ENCODE results near the gene MAGEA4. TPM values are rescaled to one million over a fixed set of nuclear protein-coding genes. Genes with fewer than 3 reads are reported as not detected.

Gene MAGEA4
- total RNA-seq, 1 donor from 2014 or later = not detected

DNA sequence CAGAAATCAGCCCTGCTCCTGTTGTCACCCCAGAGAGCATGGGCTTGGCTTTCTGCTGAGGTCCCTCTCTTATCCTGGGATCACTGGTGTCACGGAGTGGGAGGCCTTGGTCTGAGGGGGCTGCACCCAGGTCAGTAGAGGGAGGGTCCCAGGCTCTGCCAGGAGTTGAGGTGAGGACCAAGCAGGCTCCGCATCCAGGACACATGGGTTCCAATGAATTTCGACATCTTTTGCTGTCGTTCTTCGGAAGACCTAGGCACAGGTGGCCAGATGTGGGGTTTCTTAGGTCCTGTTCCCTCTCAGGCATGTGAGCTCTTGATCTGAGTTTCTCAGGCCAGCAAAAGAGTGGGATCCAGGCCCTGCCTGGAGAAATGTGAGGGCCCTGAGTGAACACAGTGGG is 10.0 kb downstream of the MAGEA4 start:
- peak; percentile 65 for DNase-seq (ENCODE audit: low spot score)

DNA sequence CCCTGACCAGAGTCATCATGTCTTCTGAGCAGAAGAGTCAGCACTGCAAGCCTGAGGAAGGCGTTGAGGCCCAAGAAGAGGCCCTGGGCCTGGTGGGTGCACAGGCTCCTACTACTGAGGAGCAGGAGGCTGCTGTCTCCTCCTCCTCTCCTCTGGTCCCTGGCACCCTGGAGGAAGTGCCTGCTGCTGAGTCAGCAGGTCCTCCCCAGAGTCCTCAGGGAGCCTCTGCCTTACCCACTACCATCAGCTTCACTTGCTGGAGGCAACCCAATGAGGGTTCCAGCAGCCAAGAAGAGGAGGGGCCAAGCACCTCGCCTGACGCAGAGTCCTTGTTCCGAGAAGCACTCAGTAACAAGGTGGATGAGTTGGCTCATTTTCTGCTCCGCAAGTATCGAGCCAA is 11.0 kb downstream of the MAGEA4 start:
- DNase-seq (ENCODE audit: low spot score) = no peak

DNA sequence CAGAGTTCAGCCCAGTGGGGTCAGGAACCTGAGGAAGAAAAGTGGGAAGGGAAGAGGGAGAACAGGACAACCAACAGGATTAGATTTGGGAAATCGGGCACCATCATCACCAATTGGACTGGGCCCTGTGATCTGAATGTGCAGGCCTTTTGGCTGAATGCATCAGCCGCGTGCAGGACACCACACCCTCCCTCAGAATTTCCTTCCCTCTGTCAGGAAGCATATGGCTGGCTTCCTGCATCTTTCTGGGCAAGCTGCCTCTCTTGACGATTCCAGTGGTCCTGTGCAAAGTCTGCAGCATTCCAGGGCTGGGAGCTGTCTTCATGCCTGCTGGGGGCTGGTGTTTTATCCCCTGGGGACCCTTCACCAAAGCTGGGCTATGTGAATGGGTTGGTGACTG is 16.4 kb downstream of the MAGEA4 start:
- DNase-seq (ENCODE audit: low spot score) = no peak

DNA sequence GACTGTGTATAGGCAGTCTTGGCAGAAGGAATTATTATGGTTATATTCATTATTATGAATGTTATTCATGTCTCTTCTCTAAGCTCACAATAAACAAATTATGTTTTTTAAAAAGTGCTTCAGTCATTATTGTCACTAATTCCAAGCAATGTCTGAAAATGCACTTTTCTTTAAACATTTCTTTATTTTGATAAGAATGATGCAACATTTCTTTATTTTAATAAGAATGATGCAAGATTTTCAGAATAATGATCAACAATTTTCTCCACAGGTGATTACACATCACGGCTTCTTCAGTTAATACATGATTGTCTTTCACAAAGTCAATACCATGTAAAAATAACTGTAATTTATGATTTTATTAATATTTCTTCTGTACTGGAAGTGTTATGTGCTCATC is 22.7 kb downstream of the MAGEA4 start:
- DNase-seq (ENCODE audit: low spot score) = no peak

DNA sequence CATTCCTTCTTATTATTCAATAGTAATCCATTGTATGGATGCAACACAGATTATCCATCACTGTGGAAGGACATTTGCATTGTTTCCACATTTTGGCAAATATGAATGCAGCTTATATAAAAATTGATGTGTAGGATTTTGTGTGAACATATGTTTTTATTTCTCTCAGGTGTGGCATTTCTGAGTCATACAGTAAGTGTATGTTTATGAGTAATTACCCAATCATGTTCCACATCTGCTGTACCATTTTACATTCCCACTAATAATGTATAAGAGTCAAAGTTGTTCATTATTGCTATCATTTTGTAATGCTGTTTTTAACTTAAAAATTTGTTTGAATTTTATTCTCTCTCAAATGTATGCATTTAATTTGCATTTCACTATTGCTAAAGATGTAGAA is 25.5 kb downstream of the MAGEA4 start:
- no peak for DNase-seq (ENCODE audit: low spot score)

DNA sequence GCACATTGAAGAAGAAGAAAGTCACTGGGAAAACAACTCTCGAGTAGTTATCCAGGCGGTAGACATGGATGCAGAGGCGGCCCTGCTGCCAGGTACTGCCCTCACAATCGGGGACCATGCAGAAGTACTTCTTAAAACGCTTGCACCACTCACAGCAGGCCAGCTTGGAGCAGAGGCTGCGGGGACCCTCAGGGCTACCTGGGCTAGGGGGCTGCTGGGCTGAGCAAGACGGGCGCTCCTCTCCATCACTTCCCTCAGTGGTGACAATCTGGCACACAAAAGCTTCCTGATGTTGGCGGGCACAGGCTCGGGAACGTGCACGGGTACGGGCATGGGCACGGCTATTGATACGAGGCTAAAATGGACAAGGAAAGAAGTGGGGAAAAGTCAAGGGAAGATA is 42.0 kb downstream of the MAGEA4 start:
- DNase-seq (ENCODE audit: low spot score) = no peak

DNA sequence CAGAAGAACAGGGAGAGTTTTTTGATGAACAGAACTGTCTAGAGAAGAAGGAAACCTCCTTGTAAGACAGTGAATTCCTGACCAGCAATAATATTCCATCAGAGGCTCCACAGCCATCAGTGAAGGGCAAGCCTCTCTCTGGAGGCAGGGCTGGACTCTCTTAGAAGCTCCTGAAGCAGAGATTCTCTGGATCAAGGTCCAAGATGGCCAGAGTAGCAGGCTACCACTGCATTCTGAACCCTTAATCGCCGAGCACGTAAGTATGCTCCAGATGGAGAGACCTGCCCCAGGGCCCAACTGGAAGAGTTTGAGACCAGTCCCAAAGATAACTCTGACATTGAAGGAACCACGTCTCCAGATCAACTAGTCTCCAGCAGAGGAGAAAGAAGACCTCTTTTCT is 45.4 kb downstream of the MAGEA4 start:
- no peak for DNase-seq (ENCODE audit: low spot score)

DNA sequence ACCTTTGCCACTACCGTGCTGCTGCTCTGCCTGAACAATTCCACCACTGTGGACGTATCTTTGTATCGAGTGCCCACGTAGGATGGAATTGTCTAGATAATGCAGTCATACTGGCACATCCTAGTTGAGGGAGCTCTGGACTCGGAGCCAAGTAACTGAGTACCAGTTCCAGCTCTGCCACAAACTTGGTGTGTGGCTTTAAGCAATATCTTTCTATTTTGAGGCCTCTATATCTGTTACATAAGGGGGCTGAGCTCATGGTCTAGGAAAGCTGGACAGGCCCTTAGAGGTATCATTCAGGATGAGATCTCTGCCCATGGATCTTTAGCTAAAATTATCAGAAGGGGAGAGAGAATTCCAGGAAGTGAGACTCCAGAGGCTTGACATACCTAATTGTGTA is 49.3 kb downstream of the MAGEA4 start:
- DNase-seq (ENCODE audit: low spot score) = no peak

DNA sequence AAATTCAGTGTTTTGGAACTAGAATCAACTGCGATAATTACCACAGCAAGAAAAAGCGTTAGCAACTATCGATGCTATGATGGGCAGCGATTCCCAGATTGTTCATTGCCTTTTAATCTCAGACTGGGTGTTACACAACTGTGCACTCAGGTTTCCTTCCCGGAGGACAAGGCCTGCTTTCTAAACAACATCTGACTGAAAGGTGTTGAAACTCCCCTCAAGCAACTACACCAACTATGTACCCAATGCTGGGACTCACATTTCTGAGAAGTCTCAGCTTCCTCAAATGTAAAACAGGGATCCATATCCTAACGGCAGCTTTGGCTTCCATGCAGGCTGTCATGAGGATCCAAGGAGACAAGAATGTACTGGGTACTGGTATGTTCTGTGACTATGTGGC is 53.5 kb downstream of the MAGEA4 start:
- no peak for DNase-seq (ENCODE audit: low spot score)

DNA sequence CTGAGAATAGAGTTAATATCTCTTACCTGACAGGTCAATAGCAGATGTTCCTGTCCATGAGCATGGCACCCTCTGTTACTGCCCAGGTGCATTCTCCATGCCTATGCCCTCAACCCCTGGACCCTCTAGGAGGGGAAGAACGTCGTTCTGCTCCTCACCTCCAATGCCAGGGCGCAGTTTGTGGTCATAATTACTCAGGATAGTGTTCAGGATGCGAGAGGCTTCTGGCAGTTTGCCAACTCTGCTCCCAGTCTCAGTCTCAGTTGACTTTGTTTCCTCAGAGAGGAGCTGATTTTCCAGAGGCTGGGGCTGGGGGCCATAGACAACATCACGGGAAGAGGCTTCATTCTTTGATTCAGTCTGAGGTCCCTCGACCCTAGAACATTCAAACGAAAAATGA is 57.3 kb downstream of the MAGEA4 start:
- no peak for DNase-seq (ENCODE audit: low spot score)

DNA sequence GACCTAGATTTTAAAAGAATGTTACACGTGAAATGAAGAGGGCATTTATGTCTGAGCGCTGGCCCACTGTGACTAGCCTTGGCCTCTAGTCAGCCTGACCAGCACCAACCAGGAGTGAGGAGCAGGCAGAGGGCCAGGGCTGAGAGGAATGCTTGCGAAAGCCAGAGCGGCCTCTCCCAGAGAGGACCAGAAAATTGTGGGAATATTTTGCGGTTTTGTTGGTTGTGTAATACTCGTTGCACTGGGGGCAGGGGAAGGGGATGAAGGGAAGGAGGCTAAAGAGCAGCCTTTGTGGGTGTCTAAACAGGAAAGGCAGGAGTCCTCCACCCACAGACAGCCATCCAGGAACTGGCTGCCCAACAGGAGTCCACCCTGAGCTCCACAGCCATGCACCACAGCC is 58.0 kb downstream of the MAGEA4 start:
- DNase-seq (ENCODE audit: low spot score) = no peak

DNA sequence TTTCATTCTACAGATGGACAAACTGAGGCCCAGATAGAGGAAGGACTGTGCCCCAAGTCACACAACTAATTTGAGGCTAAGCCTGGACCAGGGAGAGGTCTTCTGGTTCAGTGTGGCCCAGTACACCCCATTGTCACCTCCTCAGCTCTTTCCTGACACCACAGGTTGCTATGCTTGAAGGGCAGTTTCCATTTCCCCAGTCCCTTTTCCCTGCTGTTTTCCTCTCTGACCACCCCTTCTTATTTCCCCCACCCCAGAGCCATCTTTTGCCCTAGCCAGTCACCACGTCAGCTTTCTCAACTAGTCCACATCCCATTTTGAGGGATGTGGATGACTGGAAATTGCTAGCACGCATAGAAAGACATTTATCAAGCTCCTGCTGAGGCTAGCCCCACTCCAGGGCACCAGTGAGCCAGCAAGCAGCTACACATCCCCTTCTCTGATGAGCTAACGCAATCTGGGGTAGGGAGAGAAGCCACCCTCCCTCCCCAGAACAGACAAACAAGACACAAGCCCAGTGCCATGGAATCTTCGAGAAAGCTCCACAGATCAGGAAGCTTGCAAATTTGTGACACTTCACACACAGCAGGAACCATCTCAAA is 60.5 kb downstream of the MAGEA4 start:
- no peak for DNase-seq (ENCODE audit: low spot score)

DNA sequence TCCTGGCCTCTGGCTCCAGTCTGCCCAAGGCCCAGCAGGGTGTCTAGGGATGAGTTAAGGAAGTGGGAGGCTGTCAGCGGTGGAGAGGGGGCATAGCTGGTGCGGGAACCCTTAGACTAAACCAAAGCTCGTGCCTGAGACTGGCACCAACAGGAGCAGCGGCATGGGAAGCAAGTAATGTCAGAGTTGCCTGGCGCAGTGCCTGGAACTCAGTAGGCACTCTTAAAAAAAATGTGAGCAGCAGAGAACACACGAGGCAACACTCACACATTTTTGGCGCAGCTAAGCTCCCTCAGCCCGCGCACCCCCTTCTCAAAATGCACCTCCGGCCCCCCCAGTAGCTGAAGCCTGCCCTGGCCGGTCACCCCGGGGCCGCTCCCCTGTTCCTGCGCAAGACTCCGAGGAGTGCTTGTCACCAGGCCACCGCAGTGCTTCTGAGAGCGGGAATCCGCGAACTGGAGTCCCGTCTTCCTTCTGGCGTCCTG is 61.2 kb downstream of the MAGEA4 start:
- no peak for DNase-seq (ENCODE audit: low spot score)

Small RNA genes within 50 kb of the gene (microRNA-seq; reads per million reads assigned to microRNA genes)
- gene MIR224 (ENCODE audit: borderline number of aligned reads) = 4,763 reads per million, percentile 90 among the genes with 10 or more reads in this experiment
- gene MIR452 (ENCODE audit: borderline number of aligned reads) = 4,432 reads per million, percentile 88 among the genes with 10 or more reads in this experiment

Other genes with a start within 250 kb of the MAGEA4 start
- 0.32 TPM for gene PRRG3, start 217.4 kb upstream of the MAGEA4 start, total RNA-seq
- gene FATE1, start 196.9 kb upstream of the MAGEA4 start, total RNA-seq = not detected
- gene CNGA2, start 178.1 kb upstream of the MAGEA4 start, total RNA-seq = not detected
- gene GABRE, start 61.8 kb downstream of the MAGEA4 start, total RNA-seq = 167 TPM
- not detected for gene MAGEA10, start 225.7 kb downstream of the MAGEA4 start, total RNA-seq

All from mesenteric fat pad (tissue), 1 donor.